GM13976 (cell line): ENCODE measurements around the gene TMIGD1.

Source experiments
- DNase-seq: peaks from one replicate; pipeline ENCODE4 v3.0.0; 2012; ENCODE audit warnings: low spot score
- CTCF ChIP-seq: IDR thresholded peaks from 2 replicates; pipeline ENCODE4 v1.5.1; 2012; ENCODE audit warnings: borderline replicate concordance, mild to moderate bottlenecking; ENCODE audit not compliant: insufficient read depth; ENCODE audit errors: extremely low read depth, missing control alignments, control extremely low read depth
- in situ Hi-C: fragments of 300-500 bp; cut with MboI; formaldehyde crosslinking; loops from one replicate; pipeline ENCODE4 v1.12.0; 2022; ENCODE audit warnings: low sequenced_read_pairs, mixed read lengths, inconsistent platforms; ENCODE audit not compliant: unreplicated experiment

The TMIGD1 gene

GRCh38 chr17:30378825-30379302, 45.0 kb upstream of the TMIGD1 start, which contains the start of gene CPD:
CPD (plus strand) TSS chr17:30378927; CDS start chr17:30378981, 54 bp downstream.
- no peak for TF ChIP-seq CTCF
- in situ Hi-C loops: no loop called here
- peak; percentile 98 for DNase-seq

- in situ Hi-C loops: no loop called here
- peak; percentile 43 for DNase-seq
- no peak for TF ChIP-seq CTCF
Observed at GRCh38 chr17:30378241-30378824, 44.5 kb upstream of the TMIGD1 start.

GRCh38 chr17:30377574-30378240, 43.9 kb upstream of the TMIGD1 start:
- no peak for TF ChIP-seq CTCF
- in situ Hi-C loops: no loop called here
- DNase-seq: no peak

GRCh38 chr17:30376621-30377452, 43.0 kb upstream of the TMIGD1 start:
- in situ Hi-C loops: no loop called here
- peak; percentile 40 for DNase-seq
- no peak for TF ChIP-seq CTCF

GRCh38 chr17:30375661-30376060, 41.8 kb upstream of the TMIGD1 start:
- TF ChIP-seq CTCF: no peak
- in situ Hi-C loops: no loop called here

GRCh38 chr17:30372755-30373154, 38.9 kb upstream of the TMIGD1 start:
- no peak for DNase-seq
- in situ Hi-C loops: no loop called here
- no peak for TF ChIP-seq CTCF

More at GRCh38 chr17:30375661-30376060, 41.8 kb upstream of the TMIGD1 start:
- DNase-seq: no peak
